Gastrocnemius medialis (tissue), 4 donors: ENCODE measurements around the gene CCND2. TPM values are rescaled to one million over a fixed set of nuclear protein-coding genes. Genes with fewer than 3 reads are reported as not detected.
"Not testable (repeated sequence)": the region's sequence is repeated elsewhere in the genome, so short reads cannot be mapped to it uniquely, and the experiment has no call there.

ENCODE experiments used
- ATAC-seq, 2 donors: fragments of 150-250 bp; one replicate each; pipeline ENCODE4 v1.9.1; 2016
- DNase-seq, 2 donors: peaks; one replicate each; pipeline ENCODE4 v3.0.0-alpha.2; 2019
- H3K27ac ChIP-seq, 4 donors: fragments of 200-600 bp; sonication (generic); 1 replicate in 1 of 4; 2 replicates in 3 of 4; pipeline ENCODE4 v1.5.1; 2016 to 2018; ENCODE audit warnings: mild to moderate bottlenecking in 2 of 4, moderate library complexity in 1 of 4
- H3K27me3 ChIP-seq, 3 donors: fragments of 200-600 bp; sonication (generic) in 2 of 3; 1 replicate in 1 of 3; 2 replicates in 2 of 3; pipeline versions ENCODE4 v1.5.1 to v1.6.0; 2016 to 2019; ENCODE audit warnings: mild to moderate bottlenecking in 1 of 3, moderate library complexity in 1 of 3
- H3K36me3 ChIP-seq, 2 donors: fragments of 200-600 bp; sonication (generic) in 1 of 2; one replicate each; pipeline ENCODE4 v1.5.1; 2017 to 2018
- H3K4me1 ChIP-seq, 2 donors: fragments of 200-600 bp; sonication (generic) in 1 of 2; one replicate each; pipeline ENCODE4 v1.5.1; 2016 to 2017; ENCODE audit warnings: mild to moderate bottlenecking in 2 of 2
- H3K4me3 ChIP-seq, 4 donors: fragments of 200-600 bp; sonication (generic) in 3 of 4; 1 replicate in 1 of 4; 2 replicates in 3 of 4; pipeline ENCODE4 v1.5.1; 2016 to 2019; ENCODE audit warnings: mild to moderate bottlenecking in 2 of 4
- H3K9me3 ChIP-seq, 3 donors: fragments of 200-600 bp; sonication (generic) in 2 of 3; 1 replicate in 1 of 3; 2 replicates in 2 of 3; pipeline ENCODE4 v1.5.1; 2016 to 2019
- CTCF ChIP-seq, 5 experiments: fragments of 450-650 bp in 3 of 5; fragments of 200-600 bp in 2 of 5; sonication (generic) in 2 of 5; IDR thresholded peaks in 4 of 5; conservative IDR thresholded peaks in 1 of 5; 1 replicate in 4 of 5; 2 replicates in 1 of 5; pipeline ENCODE4 v1.5.1; 2016 to 2019; ENCODE audit warnings: antibody characterized with exemption in 5 of 5, mild to moderate bottlenecking in 3 of 5, moderate library complexity in 3 of 5
- POLR2A ChIP-seq, 2 donors: fragments of 450-650 bp; IDR thresholded peaks; one replicate each; pipeline ENCODE4 v1.6.1; 2017; ENCODE audit warnings: antibody characterized with exemption in 2 of 2, mild to moderate bottlenecking in 2 of 2, moderate library complexity in 2 of 2
- in situ Hi-C, 4 donors: fragments of 200-750 bp; cut with MboI; loops; one replicate each; pipeline versions ENCODE4 v1.15.0 to v1.8.0; 2017; ENCODE audit warnings: low sequenced_read_pairs in 4 of 4
- intact Hi-C: fragments of 100-400 bp; cut with DNase I; formaldehyde crosslinking; loops from one replicate; pipeline ENCODE4 v1.15.1; 2023; ENCODE audit warnings: low total_unique reads
- total RNA-seq, 4 donors: library from RNA; depleted of rRNA; stranded (reverse); fragments of >200 nt; gene quantifications; one replicate each; pipeline versions ENCODE4 v1.1.0 to v1.2.3, GENCODE V29; 2016

Gene CCND2
- total RNA-seq, 4 donors from 2014 or later, result 2.7 to 5.6 (median 3.2) TPM

- Histone ChIP-seq H3K4me1 (no peaks in the 10 kb centered on the region), H3K27ac (no peak overlapping the region), H3K9me3 (no peaks in the 10 kb centered on the region), H3K27me3 (peaks cover 2 to 4% (median 4%) of the 10 kb centered on the region in 3 donors), H3K36me3 (no peaks in the 10 kb centered on the region), H3K4me3 (no peak overlapping the region)
- TF ChIP-seq CTCF (IDR thresholded peaks at IDR 0.05 in 4 of 5, conservative IDR thresholded peaks at IDR 0.05 in 1 of 5) (no peak), POLR2A (IDR thresholded peaks at IDR 0.05) (no peak)
- no peak for DNase-seq
- no peak for ATAC-seq
- intact Hi-C loops (no loop called here), in situ Hi-C loops (no loop called here)
Measured at GRCh38 chr12:4240981-4241380, 32.6 kb upstream of the CCND2 start.

- H3K36me3 ChIP-seq, result no peaks in the 10 kb centered on the region
- no peaks in the 10 kb centered on the region for H3K4me1 ChIP-seq
- H3K27ac ChIP-seq, result no peak overlapping the region
- TF ChIP-seq POLR2A (IDR thresholded peaks at IDR 0.05), result no peak
- no peak for TF ChIP-seq CTCF (IDR thresholded peaks at IDR 0.05 in 4 of 5, conservative IDR thresholded peaks at IDR 0.05 in 1 of 5)
- H3K9me3 ChIP-seq, result no peaks in the 10 kb centered on the region
- ATAC-seq (no peak), DNase-seq (no peak)
- H3K4me3 ChIP-seq, result no peak overlapping the region
- intact Hi-C loops (no loop called here), in situ Hi-C loops (no loop called here)
- H3K27me3 ChIP-seq, result peaks cover 2 to 4% (median 4%) of the 10 kb centered on the region in 3 donors
Measured at GRCh38 chr12:4241592-4241991, 32.0 kb upstream of the CCND2 start.

- DNase-seq, result no peak
- Histone ChIP-seq H3K27ac (no peak overlapping the region), H3K9me3 (no peaks in the 10 kb centered on the region), H3K36me3 (no peaks in the 10 kb centered on the region), H3K27me3 (peaks cover 2 to 4% (median 4%) of the 10 kb centered on the region in 3 donors), H3K4me1 (no peaks in the 10 kb centered on the region), H3K4me3 (no peak overlapping the region)
- ATAC-seq, result no peak
- intact Hi-C loops, result no loop called here
- in situ Hi-C loops, result no loop called here
- TF ChIP-seq POLR2A (IDR thresholded peaks at IDR 0.05), result no peak
- no peak for TF ChIP-seq CTCF (IDR thresholded peaks at IDR 0.05 in 4 of 5, conservative IDR thresholded peaks at IDR 0.05 in 1 of 5)
Measured at GRCh38 chr12:4242595-4242994, 31.0 kb upstream of the CCND2 start.

- TF ChIP-seq POLR2A (IDR thresholded peaks at IDR 0.05), result no peak
- TF ChIP-seq CTCF (IDR thresholded peaks at IDR 0.05 in 4 of 5, conservative IDR thresholded peaks at IDR 0.05 in 1 of 5), result no peak
- intact Hi-C loops (no loop called here), in situ Hi-C loops (no loop called here)
- Histone ChIP-seq H3K9me3 (no peaks in the 10 kb centered on the region), H3K4me3 (no peak overlapping the region), H3K27me3 (peaks cover 2 to 4% (median 4%) of the 10 kb centered on the region in 3 donors), H3K27ac (no peak overlapping the region), H3K4me1 (no peaks in the 10 kb centered on the region), H3K36me3 (no peaks in the 10 kb centered on the region)
- ATAC-seq (no peak), DNase-seq (no peak)
Measured at GRCh38 chr12:4243091-4243490, 30.5 kb upstream of the CCND2 start.

GRCh38 chr12:4243491-4244100, 30.0 kb upstream of the CCND2 start:
- H3K9me3 ChIP-seq, ATAC-seq, DNase-seq, in situ Hi-C loops, H3K4me1 ChIP-seq, H3K4me3 ChIP-seq, H3K27ac ChIP-seq, H3K36me3 ChIP-seq, H3K27me3 ChIP-seq, intact Hi-C loops: not testable (repeated sequence)
